ENCODE data around the gene FAM20B.

The FAM20B gene

GRCh38 chr1:179092896-179093461 is 67.3 kb downstream of the FAM20B start:
- no peak overlapping the region for H3K4me3 ChIP-seq (ENCODE audit: low read depth, low read length)
- no peak for DNase-seq (ENCODE audit: low read depth)
- TF ChIP-seq, protein P1, sequence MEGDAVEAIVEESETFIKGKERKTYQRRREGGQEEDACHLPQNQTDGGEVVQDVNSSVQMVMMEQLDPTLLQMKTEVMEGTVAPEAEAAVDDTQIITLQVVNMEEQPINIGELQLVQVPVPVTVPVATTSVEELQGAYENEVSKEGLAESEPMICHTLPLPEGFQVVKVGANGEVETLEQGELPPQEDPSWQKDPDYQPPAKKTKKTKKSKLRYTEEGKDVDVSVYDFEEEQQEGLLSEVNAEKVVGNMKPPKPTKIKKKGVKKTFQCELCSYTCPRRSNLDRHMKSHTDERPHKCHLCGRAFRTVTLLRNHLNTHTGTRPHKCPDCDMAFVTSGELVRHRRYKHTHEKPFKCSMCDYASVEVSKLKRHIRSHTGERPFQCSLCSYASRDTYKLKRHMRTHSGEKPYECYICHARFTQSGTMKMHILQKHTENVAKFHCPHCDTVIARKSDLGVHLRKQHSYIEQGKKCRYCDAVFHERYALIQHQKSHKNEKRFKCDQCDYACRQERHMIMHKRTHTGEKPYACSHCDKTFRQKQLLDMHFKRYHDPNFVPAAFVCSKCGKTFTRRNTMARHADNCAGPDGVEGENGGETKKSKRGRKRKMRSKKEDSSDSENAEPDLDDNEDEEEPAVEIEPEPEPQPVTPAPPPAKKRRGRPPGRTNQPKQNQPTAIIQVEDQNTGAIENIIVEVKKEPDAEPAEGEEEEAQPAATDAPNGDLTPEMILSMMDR (conservative IDR thresholded peaks at IDR 0.05; ENCODE audit: low read depth, low read length), result no peak

DNA sequence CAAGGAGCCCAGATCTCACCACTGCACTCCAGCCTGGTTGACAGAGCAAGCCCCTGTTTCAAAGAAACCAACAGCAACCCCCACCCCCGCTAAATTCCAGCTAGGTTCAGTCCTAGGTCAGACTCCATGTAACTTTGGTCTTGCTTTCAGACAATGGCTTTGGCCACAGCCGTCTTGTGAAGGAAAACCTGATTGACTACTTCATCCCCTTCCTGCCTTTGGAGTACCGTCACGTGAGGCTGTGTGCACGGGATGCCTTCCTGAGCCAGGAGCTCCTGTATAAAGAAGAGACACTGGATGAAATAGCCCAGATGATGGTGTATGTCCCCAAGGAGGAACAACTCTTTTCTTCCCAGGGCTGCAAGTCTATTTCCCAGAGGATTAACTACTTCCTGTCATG is 69.1 kb downstream of the FAM20B start:
- no peak overlapping the region for H3K4me3 ChIP-seq (ENCODE audit: low read depth, low read length)
- TF ChIP-seq, protein P1 (conservative IDR thresholded peaks at IDR 0.05; ENCODE audit: low read depth, low read length), result no peak
- DNase-seq (ENCODE audit: low read depth), result no peak

- peak; percentile 19 for DNase-seq (ENCODE audit: low read depth)
- TF ChIP-seq, protein P1 (conservative IDR thresholded peaks at IDR 0.05; ENCODE audit: low read depth, low read length), result no peak
- H3K4me3 ChIP-seq (ENCODE audit: low read depth, low read length), result no peak overlapping the region
Observed at GRCh38 chr1:179095377-179095776, 69.7 kb downstream of the FAM20B start.

DNA sequence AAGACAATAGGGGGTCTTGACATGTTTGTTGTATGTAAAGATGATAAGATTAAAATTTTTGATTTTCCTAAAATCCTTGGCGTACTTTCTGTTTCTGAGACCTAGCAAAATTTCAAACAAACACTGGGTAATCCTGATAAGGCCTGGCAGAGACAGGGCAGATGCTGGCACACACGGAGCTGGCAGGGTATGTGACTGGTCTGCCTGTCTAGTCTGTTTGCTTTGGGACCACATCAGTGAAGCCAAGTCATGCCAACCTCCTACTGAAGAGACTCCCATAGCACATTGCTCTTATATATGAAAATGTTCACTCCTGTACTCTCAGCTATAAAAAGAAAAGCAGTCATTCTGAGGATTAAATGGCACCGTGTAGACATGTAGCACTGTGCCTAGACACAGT is 70.2 kb downstream of the FAM20B start:
- no peak overlapping the region for H3K4me3 ChIP-seq (ENCODE audit: low read depth, low read length)
- DNase-seq (ENCODE audit: low read depth), result no peak
- TF ChIP-seq, protein P1 (conservative IDR thresholded peaks at IDR 0.05; ENCODE audit: low read depth, low read length), result no peak

DNA sequence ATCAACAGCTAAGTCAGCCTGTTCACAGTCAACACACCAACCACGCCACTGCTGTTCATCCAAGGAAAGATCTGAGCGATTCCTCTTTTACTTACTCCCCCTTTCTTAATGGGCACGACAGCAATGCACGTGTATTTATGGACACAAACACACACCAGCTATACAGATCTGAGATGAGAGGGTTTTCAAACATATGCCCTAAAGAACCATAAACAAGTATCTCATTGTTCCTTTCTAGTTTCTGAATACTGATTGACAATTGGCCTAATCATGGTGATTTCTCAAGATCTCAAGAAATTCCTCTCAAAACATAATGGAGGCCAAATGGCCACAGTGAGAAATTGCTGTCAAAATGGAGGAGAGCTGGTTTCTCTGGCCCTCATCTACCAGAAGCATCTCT is 74.2 kb downstream of the FAM20B start:
- no peak overlapping the region for H3K4me3 ChIP-seq (ENCODE audit: low read depth, low read length)
- DNase-seq (ENCODE audit: low read depth), result no peak
- TF ChIP-seq, protein P1 (conservative IDR thresholded peaks at IDR 0.05; ENCODE audit: low read depth, low read length), result no peak

GRCh38 chr1:179101566-179101965 is 75.9 kb downstream of the FAM20B start:
- TF ChIP-seq, protein P1 (conservative IDR thresholded peaks at IDR 0.05; ENCODE audit: low read depth, low read length), result no peak
- DNase-seq (ENCODE audit: low read depth), result no peak
- H3K4me3 ChIP-seq (ENCODE audit: low read depth, low read length), result no peak overlapping the region

GRCh38 chr1:179103999-179104398 is 78.3 kb downstream of the FAM20B start:
- H3K4me3 ChIP-seq (ENCODE audit: low read depth, low read length), result no peak overlapping the region
- TF ChIP-seq, protein P1 (conservative IDR thresholded peaks at IDR 0.05; ENCODE audit: low read depth, low read length), result no peak
- DNase-seq (ENCODE audit: low read depth), result no peak

All from choroid plexus epithelial cell (primary cell).